GM12874 (cell line): Measurements from ENCODE around the gene EMID1.

Experiments
- CTCF ChIP-seq: IDR thresholded peaks from 2 replicates; pipeline ENCODE4 v1.5.1; 2011; ENCODE audit warnings: low read depth, mild to moderate bottlenecking, control low read depth, low read length, moderate library complexity; ENCODE audit not compliant: insufficient read depth

Gene EMID1

DNA sequence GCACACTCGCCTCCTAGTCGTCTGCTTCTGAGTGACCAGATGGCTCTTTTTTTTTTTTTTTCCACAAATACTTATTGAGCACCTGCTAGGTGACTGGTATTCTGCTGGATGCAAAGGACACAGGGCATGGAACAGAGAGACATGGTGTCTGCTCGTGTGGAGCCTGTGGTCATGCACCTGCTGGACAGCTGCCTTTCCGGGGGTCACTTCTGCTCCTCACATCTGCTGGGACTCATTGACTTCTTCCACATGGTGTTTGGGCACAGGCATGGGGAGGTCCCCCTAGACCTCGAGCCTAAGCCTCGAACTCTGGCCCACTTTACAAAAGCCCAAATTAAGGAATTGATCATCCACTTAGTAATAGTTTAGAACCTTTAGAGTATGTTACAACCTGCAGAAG, 39.5 kb upstream of the EMID1 start:
- no peak for TF ChIP-seq CTCF

DNA sequence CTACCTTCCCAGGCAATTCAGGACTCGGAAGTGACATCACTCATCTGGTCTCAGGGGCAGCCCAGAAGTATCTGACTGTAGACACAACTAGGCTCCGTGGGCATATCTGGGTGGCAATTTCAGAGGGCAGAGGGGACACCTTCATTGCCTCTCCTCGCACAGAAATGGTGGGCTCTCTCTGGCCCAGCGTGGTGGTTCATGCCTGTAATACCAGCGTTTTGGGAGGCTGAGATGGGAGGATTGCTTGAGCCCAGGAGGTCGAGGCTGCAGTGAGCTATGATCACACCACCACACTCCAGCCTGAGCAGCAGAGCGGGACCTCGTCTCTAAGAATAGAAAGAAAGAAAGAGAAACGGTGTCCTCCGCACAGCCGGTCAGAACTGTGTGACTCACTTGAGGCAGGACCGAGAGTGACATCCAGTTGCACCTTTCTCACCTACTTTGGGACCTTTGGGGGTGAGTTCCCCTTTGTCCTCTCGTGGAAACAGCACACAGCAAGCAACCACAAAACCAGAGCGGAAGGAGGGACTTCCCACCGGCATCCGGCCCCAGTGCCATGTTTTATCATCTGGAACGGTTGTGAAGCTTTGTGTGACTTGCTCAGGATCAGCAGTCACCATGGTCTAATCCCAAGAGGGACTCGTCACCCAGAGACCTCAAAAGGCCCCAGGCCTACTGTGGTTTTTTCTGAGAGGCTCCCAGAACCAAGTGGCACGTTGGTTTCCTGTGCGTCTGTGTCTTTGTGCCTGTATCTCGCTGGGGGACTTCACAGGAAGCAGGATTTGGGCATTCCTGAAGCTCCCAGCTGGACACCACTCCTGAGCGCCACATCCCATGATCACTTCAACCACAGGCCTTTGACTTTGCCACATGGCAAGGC, 38.4 kb upstream of the EMID1 start:
- no peak for TF ChIP-seq CTCF

DNA sequence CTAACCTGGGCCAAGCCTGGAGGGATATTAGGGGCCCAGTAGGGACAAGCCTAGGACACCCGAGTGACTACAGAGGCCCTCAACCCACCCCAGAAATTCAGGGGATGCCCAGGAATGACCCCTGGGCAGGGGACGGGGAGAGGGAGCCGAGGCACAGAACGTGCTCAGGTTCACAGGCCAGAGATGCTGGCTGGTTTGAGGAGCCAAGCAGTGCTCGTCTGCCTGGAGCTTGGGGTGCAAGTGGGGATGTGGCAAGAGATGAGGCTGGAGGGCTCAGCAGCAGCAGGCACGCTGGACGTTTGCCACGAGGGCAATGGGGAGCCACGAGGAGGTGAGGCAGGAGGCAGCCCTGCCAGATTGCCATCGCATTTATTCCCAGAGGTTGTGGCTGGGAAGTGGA, 34.0 kb upstream of the EMID1 start:
- no peak for TF ChIP-seq CTCF

GRCh38 chr22:29172216-29172615, 33.5 kb upstream of the EMID1 start:
- TF ChIP-seq CTCF = no peak

GRCh38 chr22:29175312-29175835, 30.3 kb upstream of the EMID1 start:
- TF ChIP-seq CTCF = no peak

- TF ChIP-seq CTCF = no peak
Observed at GRCh38 chr22:29183971-29184848, 21.5 kb upstream of the EMID1 start.

DNA sequence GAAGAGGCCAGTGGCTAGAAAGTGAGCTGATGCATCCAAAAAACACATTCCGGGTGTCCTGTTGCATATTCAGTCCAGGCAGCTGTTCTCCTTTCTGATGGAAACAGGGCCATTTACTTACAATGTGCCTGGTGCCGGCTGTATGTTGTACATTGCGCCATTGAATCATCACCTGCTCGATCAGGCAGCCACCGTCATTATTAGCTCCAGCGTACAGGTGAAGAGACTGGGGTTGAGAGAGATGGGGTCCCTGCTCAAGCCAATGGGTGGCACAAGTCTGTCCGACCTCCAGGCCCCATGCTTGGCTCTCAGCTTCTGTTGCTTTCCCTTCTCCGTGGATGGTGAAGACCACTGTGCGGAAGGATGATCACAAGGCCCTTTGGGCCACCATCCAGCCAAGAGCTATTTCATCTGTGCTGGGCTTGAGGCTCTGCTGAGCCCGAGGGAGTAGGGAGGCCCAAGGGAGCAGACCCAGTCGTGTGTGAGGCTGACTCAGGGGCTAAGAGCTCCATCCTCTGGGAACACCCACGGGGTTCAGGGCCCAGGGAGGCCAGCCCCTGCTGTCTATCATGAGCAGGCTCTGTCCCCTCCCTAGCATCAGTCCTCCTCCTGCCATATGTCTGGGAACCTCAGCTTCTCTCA, 20.7 kb upstream of the EMID1 start:
- TF ChIP-seq CTCF = no peak
